GM23338 (cell line): ENCODE data around the gene CUX1.

Source experiments
- CREB1 ChIP-seq: fragments of 250-450 bp; sonication (Bioruptor Pico); IDR thresholded peaks from 2 replicates; pipeline ENCODE4 v1.5.0; 2020; ENCODE audit warnings: low read depth, mild to moderate bottlenecking, moderate library complexity
- EZH2 ChIP-seq: fragments of 200-600 bp; sonication (generic); IDR thresholded peaks from one replicate; pipeline ENCODE4 v1.8.0; 2017; ENCODE audit warnings: antibody characterized with exemption, mild to moderate bottlenecking, low read depth; ENCODE audit not compliant: unreplicated experiment
- EZH2phosphoT487 ChIP-seq: fragments of 200-600 bp; sonication (generic); IDR thresholded peaks from one replicate; pipeline ENCODE4 v1.8.1; 2018; ENCODE audit warnings: antibody characterized with exemption; ENCODE audit not compliant: unreplicated experiment
- JUNB ChIP-seq: IDR thresholded peaks from one replicate; pipeline ENCODE4 v1.6.1; 2016; ENCODE audit warnings: antibody characterized with exemption; ENCODE audit not compliant: unreplicated experiment
- POLR2AphosphoS5 ChIP-seq: IDR thresholded peaks from 2 replicates; pipeline ENCODE4 v1.6.1; 2016; ENCODE audit warnings: antibody characterized with exemption, low read depth
- ZNF114 ChIP-seq: fragments of 250-450 bp; sonication (Bioruptor Pico); IDR thresholded peaks from 2 replicates; pipeline ENCODE4 v1.5.0; 2020; ENCODE audit warnings: mild to moderate bottlenecking, moderate library complexity
- ZNF331 ChIP-seq: fragments of 250-450 bp; sonication (Bioruptor Pico); IDR thresholded peaks from 2 replicates; pipeline ENCODE4 v1.5.0; 2020; ENCODE audit warnings: low read depth, mild to moderate bottlenecking, moderate library complexity
- TF ChIP-seq, protein P1 (sequence below): IDR thresholded peaks from one replicate; pipeline ENCODE4 v1.6.1; 2018; ENCODE audit warnings: antibody characterized with exemption; ENCODE audit not compliant: unreplicated experiment
- TF ChIP-seq, protein P2 (sequence below), 2 experiments: fragments of 200-600 bp in 1 of 2; sonication (generic) in 1 of 2; conservative IDR thresholded peaks; 2 replicates each; pipeline versions ENCODE4 v1.5.1 to v1.6.1; 2016 to 2017; ENCODE audit warnings: antibody characterized with exemption in 2 of 2, low read depth in 2 of 2, mild to moderate bottlenecking in 2 of 2, moderate library complexity in 1 of 2
- TF ChIP-seq, protein P3 (sequence below): fragments of 250-450 bp; sonication (Bioruptor Pico); IDR thresholded peaks from 2 replicates; pipeline ENCODE4 v1.5.0; 2020; ENCODE audit warnings: mild to moderate bottlenecking, moderate library complexity

DNA sequence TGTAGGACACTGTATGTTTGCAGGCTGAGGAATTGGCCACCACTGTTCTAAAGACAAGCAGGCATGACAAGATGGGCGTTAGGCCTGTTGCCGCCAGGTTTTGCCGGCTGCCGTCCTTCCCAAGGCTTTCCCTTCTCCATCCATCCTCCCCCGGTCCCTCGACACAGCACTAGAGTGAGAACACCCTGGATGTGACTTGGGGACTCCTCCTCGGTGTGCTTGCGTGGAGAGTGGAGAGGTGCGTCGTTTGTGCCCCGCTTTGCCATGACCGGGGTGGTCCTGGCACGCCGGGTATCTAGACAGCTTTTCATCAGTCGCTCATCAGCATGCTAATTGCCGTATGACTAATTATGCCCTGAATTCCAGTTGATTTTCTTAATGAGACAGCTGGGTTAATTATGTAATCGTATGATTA lies 262.6 kb downstream of the CUX1 start:
- TF ChIP-seq ZNF331 (CRISPR knock-in tag) = no peak
- TF ChIP-seq, protein P1, sequence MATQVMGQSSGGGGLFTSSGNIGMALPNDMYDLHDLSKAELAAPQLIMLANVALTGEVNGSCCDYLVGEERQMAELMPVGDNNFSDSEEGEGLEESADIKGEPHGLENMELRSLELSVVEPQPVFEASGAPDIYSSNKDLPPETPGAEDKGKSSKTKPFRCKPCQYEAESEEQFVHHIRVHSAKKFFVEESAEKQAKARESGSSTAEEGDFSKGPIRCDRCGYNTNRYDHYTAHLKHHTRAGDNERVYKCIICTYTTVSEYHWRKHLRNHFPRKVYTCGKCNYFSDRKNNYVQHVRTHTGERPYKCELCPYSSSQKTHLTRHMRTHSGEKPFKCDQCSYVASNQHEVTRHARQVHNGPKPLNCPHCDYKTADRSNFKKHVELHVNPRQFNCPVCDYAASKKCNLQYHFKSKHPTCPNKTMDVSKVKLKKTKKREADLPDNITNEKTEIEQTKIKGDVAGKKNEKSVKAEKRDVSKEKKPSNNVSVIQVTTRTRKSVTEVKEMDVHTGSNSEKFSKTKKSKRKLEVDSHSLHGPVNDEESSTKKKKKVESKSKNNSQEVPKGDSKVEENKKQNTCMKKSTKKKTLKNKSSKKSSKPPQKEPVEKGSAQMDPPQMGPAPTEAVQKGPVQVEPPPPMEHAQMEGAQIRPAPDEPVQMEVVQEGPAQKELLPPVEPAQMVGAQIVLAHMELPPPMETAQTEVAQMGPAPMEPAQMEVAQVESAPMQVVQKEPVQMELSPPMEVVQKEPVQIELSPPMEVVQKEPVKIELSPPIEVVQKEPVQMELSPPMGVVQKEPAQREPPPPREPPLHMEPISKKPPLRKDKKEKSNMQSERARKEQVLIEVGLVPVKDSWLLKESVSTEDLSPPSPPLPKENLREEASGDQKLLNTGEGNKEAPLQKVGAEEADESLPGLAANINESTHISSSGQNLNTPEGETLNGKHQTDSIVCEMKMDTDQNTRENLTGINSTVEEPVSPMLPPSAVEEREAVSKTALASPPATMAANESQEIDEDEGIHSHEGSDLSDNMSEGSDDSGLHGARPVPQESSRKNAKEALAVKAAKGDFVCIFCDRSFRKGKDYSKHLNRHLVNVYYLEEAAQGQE = no peak
- no peak for TF ChIP-seq EZH2phosphoT487
- TF ChIP-seq, protein P2, sequence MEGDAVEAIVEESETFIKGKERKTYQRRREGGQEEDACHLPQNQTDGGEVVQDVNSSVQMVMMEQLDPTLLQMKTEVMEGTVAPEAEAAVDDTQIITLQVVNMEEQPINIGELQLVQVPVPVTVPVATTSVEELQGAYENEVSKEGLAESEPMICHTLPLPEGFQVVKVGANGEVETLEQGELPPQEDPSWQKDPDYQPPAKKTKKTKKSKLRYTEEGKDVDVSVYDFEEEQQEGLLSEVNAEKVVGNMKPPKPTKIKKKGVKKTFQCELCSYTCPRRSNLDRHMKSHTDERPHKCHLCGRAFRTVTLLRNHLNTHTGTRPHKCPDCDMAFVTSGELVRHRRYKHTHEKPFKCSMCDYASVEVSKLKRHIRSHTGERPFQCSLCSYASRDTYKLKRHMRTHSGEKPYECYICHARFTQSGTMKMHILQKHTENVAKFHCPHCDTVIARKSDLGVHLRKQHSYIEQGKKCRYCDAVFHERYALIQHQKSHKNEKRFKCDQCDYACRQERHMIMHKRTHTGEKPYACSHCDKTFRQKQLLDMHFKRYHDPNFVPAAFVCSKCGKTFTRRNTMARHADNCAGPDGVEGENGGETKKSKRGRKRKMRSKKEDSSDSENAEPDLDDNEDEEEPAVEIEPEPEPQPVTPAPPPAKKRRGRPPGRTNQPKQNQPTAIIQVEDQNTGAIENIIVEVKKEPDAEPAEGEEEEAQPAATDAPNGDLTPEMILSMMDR (conservative IDR thresholded peaks at IDR 0.05; ENCODE audit: low read depth in 2 of 2) = no peak
- TF ChIP-seq POLR2AphosphoS5 = no peak
- TF ChIP-seq EZH2 = no peak
- TF ChIP-seq ZNF114 = no peak
- TF ChIP-seq CREB1 = no peak
- TF ChIP-seq, protein P3, sequence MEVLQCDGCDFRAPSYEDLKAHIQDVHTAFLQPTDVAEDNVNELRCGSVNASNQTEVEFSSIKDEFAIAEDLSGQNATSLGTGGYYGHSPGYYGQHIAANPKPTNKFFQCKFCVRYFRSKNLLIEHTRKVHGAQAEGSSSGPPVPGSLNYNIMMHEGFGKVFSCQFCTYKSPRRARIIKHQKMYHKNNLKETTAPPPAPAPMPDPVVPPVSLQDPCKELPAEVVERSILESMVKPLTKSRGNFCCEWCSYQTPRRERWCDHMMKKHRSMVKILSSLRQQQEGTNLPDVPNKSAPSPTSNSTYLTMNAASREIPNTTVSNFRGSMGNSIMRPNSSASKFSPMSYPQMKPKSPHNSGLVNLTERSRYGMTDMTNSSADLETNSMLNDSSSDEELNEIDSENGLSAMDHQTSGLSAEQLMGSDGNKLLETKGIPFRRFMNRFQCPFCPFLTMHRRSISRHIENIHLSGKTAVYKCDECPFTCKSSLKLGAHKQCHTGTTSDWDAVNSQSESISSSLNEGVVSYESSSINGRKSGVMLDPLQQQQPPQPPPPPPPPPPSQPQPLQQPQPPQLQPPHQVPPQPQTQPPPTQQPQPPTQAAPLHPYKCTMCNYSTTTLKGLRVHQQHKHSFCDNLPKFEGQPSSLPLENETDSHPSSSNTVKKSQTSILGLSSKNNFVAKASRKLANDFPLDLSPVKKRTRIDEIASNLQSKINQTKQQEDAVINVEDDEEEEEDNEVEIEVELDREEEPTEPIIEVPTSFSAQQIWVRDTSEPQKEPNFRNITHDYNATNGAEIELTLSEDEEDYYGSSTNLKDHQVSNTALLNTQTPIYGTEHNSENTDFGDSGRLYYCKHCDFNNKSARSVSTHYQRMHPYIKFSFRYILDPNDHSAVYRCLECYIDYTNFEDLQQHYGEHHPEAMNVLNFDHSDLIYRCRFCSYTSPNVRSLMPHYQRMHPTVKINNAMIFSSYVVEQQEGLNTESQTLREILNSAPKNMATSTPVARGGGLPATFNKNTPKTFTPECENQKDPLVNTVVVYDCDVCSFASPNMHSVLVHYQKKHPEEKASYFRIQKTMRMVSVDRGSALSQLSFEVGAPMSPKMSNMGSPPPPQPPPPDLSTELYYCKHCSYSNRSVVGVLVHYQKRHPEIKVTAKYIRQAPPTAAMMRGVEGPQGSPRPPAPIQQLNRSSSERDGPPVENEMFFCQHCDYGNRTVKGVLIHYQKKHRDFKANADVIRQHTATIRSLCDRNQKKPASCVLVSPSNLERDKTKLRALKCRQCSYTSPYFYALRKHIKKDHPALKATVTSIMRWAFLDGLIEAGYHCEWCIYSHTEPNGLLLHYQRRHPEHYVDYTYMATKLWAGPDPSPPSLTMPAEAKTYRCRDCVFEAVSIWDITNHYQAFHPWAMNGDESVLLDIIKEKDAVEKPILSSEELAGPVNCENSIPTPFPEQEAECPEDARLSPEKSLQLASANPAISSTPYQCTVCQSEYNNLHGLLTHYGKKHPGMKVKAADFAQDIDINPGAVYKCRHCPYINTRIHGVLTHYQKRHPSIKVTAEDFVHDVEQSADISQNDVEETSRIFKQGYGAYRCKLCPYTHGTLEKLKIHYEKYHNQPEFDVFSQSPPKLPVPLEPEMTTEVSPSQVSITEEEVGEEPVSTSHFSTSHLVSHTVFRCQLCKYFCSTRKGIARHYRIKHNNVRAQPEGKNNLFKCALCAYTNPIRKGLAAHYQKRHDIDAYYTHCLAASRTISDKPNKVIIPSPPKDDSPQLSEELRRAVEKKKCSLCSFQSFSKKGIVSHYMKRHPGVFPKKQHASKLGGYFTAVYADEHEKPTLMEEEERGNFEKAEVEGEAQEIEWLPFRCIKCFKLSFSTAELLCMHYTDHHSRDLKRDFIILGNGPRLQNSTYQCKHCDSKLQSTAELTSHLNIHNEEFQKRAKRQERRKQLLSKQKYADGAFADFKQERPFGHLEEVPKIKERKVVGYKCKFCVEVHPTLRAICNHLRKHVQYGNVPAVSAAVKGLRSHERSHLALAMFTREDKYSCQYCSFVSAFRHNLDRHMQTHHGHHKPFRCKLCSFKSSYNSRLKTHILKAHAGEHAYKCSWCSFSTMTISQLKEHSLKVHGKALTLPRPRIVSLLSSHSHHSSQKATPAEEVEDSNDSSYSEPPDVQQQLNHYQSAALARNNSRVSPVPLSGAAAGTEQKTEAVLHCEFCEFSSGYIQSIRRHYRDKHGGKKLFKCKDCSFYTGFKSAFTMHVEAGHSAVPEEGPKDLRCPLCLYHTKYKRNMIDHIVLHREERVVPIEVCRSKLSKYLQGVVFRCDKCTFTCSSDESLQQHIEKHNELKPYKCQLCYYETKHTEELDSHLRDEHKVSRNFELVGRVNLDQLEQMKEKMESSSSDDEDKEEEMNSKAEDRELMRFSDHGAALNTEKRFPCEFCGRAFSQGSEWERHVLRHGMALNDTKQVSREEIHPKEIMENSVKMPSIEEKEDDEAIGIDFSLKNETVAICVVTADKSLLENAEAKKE = no peak
- no peak for TF ChIP-seq JUNB
